Dermis lymphatic vessel endothelial cell (primary cell): ENCODE measurements around the gene TUBAL3. TPM values are rescaled to one million over a fixed set of nuclear protein-coding genes. Genes with fewer than 3 reads are reported as not detected.

Source experiments
- total RNA-seq: library from RNA; depleted of rRNA; stranded (reverse); fragments of >200 nt; gene quantifications from 2 replicates; pipeline ENCODE4 v1.2.1, GENCODE V29; 2014

Gene TUBAL3
- not detected in 2 replicates for total RNA-seq

GRCh38 chr10:5404208-5405041, at the start of gene TUBAL3:
TUBAL3 (minus strand) TSS chr10:5404828; CDS start chr10:5404792, 36 bp downstream.

DNA sequence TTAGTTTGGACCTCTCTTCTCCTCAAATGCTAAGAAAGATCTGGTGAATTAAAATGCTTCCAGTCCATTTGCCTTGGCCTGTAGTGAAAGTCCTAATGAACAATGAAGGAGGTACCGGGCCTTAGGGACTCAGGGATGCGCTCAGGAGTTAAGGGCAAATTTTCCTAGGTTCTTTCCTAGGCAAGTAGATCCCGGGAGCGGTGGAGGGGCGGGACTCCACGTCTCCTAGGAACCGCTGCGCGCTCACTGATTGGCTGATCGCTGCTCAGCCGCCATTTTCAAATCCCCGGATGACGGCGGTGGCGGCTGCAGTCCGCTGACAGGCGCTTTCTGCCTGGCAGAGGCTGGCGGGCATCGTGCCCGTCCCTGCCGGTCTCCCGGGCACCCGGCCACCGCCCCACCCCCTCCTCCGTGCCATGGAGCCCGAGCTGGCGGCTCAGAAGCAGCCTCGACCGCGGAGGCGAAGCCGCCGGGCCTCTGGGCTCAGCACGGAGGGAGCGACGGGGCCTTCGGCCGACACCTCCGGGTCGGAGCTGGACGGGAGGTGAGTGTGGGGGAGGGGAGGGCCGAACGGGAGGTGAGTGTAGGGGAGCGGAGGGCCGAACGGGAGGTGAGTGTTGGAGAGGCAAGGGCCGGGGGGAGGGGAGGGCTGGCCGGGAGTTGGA, 7.8 kb upstream of the TUBAL3 start, which contains the start of gene NET1:
TSS of gene NET1 (plus strand) at position 281 of the 665 bp plus-strand sequence. CDS start at position 417, 136 bp downstream.

GRCh38 chr10:5364890-5365338, 39.7 kb downstream of the TUBAL3 start, which contains the start of gene UCN3:
UCN3 (plus strand) TSS chr10:5364966; CDS start chr10:5373721, 8,755 bp downstream.

Other genes with a start within 250 kb of the TUBAL3 start
- gene AKR1C8, start 219.7 kb downstream of the TUBAL3 start, total RNA-seq: not detected in 2 replicates
- 0.09 TPM in 1 of 2 replicates, not detected in the other for gene AKR1C4, start 208.0 kb downstream of the TUBAL3 start, total RNA-seq
- not detected in 2 replicates for gene UCN3, start 39.9 kb downstream of the TUBAL3 start, total RNA-seq
- gene NET1, start 7.7 kb upstream of the TUBAL3 start, total RNA-seq: 10.9 and 32.3 TPM in 2 replicates
- not detected in 2 replicates for gene CALML5, start 94.7 kb upstream of the TUBAL3 start, total RNA-seq
- not detected in 2 replicates for gene CALML3, start 120.1 kb upstream of the TUBAL3 start, total RNA-seq